Measurements from ENCODE around the gene ASIC1. TPM values are rescaled to one million over a fixed set of nuclear protein-coding genes. Genes with fewer than 3 reads are reported as not detected.

Gene ASIC1
- total RNA-seq (1 to 10 TPM in 2 of 5 donors, under 1 TPM in 2, not detected in 1; 0.45 to 3.5 (median 1.3) TPM), polyA plus RNA-seq (1 to 10 TPM in 2 of 3 donors, under 1 TPM in 1; 0.92 to 2.6 (median 1.2) TPM)
- long read RNA-seq, donor 1 = 0 reads
- long read RNA-seq, donor 2, partial matches to known transcripts = 0 of 1 reads
- long read RNA-seq, donor 2, other reads (novel, unspliced or antisense) = 0 of 1 reads
- long read RNA-seq, donor 3, partial matches to known transcripts = 0 of 1 reads
- long read RNA-seq, donor 3, other reads (novel, unspliced or antisense) = 0 of 1 reads
- long read RNA-seq, donor 4 = 0 reads
- long read RNA-seq, donor 5, partial matches to known transcripts = 0 of 2 reads
- long read RNA-seq, donor 5, other reads (novel, unspliced or antisense) = 0 of 2 reads
- long read RNA-seq, donor 6, partial matches to known transcripts = 5 of 7 reads
- long read RNA-seq, donor 6, other reads (novel, unspliced or antisense) = 0 of 7 reads
- long read RNA-seq, donor 7, partial matches to known transcripts = 0 of 1 reads
- long read RNA-seq, donor 7, other reads (novel, unspliced or antisense) = 0 of 1 reads
- long read RNA-seq, donor 8 = 0 reads
- long read RNA-seq, donor 9 = 0 reads
- long read RNA-seq, donor 10, partial matches to known transcripts = 0 of 1 reads
- long read RNA-seq, donor 10, other reads (novel, unspliced or antisense) = 0 of 1 reads

DNA sequence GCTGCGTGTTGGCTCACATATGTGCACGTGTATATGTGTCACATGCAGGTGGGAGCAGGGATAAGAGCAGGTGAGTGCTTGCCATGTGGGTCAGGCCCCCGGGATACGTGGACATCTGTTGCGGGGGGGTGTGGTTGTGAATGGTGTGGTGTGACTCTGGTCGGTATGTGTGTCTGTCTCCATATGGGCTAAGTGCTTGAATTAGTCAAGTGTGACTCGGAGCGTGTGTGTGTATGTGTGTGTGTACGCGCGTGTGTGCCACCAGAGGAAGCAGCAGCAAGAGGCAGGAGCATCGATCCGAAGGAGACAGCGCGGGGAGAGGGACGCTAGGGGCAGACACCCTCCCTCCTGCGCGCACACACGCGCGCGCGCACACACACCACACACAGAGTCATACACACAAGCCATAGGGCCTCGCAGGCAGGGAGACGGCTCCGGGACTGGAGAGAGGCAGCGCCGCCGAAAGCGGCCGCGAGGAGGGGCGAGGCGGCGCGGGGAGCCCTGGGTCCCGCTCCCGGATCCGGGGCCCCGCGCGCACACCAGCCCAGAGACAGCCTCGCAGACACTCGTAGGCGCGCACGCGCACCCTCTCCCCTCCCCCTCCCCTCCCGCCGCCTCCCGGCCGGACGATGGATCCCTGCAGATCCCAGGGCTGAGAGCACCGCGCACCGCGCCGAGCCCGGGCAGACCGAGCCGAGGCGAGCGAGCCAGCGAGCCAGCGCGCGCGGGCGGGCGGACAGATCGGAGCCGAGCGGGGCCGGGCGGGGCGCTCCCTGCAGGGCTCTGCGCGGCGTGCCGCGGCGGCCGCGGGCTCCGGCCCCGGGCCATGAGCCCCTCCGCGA lies at the start of gene ASIC1:
ASIC1 (plus strand) TSS at position 597 of the 842 bp plus-strand sequence. CDS start 1,171 bp downstream, outside the sequence.
- H3K27me3 ChIP-seq = peaks cover 0 to 26% (median 10%) of the 10 kb centered on the region in 3 donors
- H3K27ac ChIP-seq = peak within 1 kb of the TSS; percentile 8 to 81 (median 49)
- H3K36me3 ChIP-seq = no peaks in the 10 kb centered on the region
- peak within 1 kb of the TSS; percentile 61 to 76 (median 66) for H3K4me3 ChIP-seq
- peak; percentile 65 to 90 for DNase-seq
- no peaks in the 10 kb centered on the region for H3K9me3 ChIP-seq
- intact Hi-C loops (cut with DNase I; ENCODE audit: low total_unique reads) = loop anchor here (5.0 kb wide), 1 partner anchor 90 kb away; no protein-coding TSS in a partner anchor
- peaks cover 14 to 37% (median 34%) of the 10 kb centered on the region in 4 donors for H3K4me1 ChIP-seq
- TF ChIP-seq CTCF (IDR thresholded peaks at IDR 0.05) (no peak), POLR2AphosphoS5 (IDR thresholded peaks at IDR 0.05) (no peak), EP300 (IDR thresholded peaks at IDR 0.05) (no peak), POLR2A (IDR thresholded peaks at IDR 0.05) (no peak)
- 1 to 2% (median 1%) methylated on average over 23 to 88 of the region's 88 CpGs for WGBS, 5 donors

GRCh38 chr12:50013361-50014147 lies 43.8 kb upstream of the ASIC1 start:
- Histone ChIP-seq H3K9me3 (no peaks in the 10 kb centered on the region), H3K27ac (no peak overlapping the region), H3K4me3 (no peak overlapping the region), H3K27me3 (no peaks in the 10 kb centered on the region), H3K4me1 (peaks cover 0 to 22% (median 12%) of the 10 kb centered on the region in 4 donors), H3K36me3 (peaks cover 0 to 18% (median 10%) of the 10 kb centered on the region in 4 donors)
- DNase-seq = no peak
- 88 to 93% (median 89%) methylated on average over 2 of the region's 2 CpGs for WGBS, 5 donors
- no peak for TF ChIP-seq CTCF (IDR thresholded peaks at IDR 0.05)
- no peak for TF ChIP-seq EP300 (IDR thresholded peaks at IDR 0.05)
- no peak for TF ChIP-seq POLR2A (IDR thresholded peaks at IDR 0.05)
- TF ChIP-seq POLR2AphosphoS5 (IDR thresholded peaks at IDR 0.05) = no peak
- intact Hi-C loops (cut with DNase I; ENCODE audit: low total_unique reads) = no loop called here

- no peaks in the 10 kb centered on the region for H3K27me3 ChIP-seq
- H3K9me3 ChIP-seq = no peaks in the 10 kb centered on the region
- H3K36me3 ChIP-seq = peaks cover 0 to 18% (median 10%) of the 10 kb centered on the region in 4 donors
- H3K27ac ChIP-seq = no peak overlapping the region
- WGBS, 5 donors = 92 to 97% (median 97%) methylated on average over 3 of the region's 3 CpGs
- TF ChIP-seq EP300 (IDR thresholded peaks at IDR 0.05) (no peak), POLR2AphosphoS5 (IDR thresholded peaks at IDR 0.05) (no peak), POLR2A (IDR thresholded peaks at IDR 0.05) (no peak), CTCF (IDR thresholded peaks at IDR 0.05) (no peak)
- intact Hi-C loops (cut with DNase I; ENCODE audit: low total_unique reads) = no loop called here
- DNase-seq = no peak
- peaks cover 0 to 22% (median 12%) of the 10 kb centered on the region in 4 donors for H3K4me1 ChIP-seq
- no peak overlapping the region for H3K4me3 ChIP-seq
Observed at GRCh38 chr12:50014342-50014741, 43.1 kb upstream of the ASIC1 start.

All from stomach (tissue), 19 donors.